IMR-90 (cell line): ENCODE results near the gene CXADR. TPM values are rescaled to one million over a fixed set of nuclear protein-coding genes. Genes with fewer than 3 reads are reported as not detected.
"Not testable (repeated sequence)": the region's sequence is repeated elsewhere in the genome, so short reads cannot be mapped to it uniquely, and the experiment has no call there.

ENCODE experiments used
- ATAC-seq: fragments of 200-7000 bp; cut with Tn5 transposase; 2 replicates; pipeline ENCODE4 v1.9.1; 2020; ENCODE audit warnings: low read depth, mild to moderate bottlenecking, moderate library complexity
- BruUV-seq: library from RNA; stranded (reverse); fragments of 400-500 nt; replicated peaks from 2 replicates; lab custom pipeline; 2021; lab: Mats Ljungman, UMichigan
- CTCF ChIA-PET: fragments of 300-600 bp; formaldehyde crosslinking; extraction: SDS; loops from one replicate; lab custom pipeline; 2021; ENCODE audit warnings: antibody characterized with exemption; lab: Yijun Ruan, JAX
- POLR2A ChIA-PET: fragments of 300-600 bp; sonication (Branson Sonifier 250); formaldehyde crosslinking; loops from one replicate; lab custom pipeline; 2022; ENCODE audit warnings: antibody characterized with exemption; ENCODE audit not compliant: unreplicated experiment; lab: Charles Lee
- DNase-seq: peaks from one replicate; pipeline ENCODE4 v3.0.0; 2013
- H2AFZ ChIP-seq: replicated peaks from 2 replicates; pipeline ENCODE3; 2013; ENCODE audit warnings: low read length, mild to moderate bottlenecking; ENCODE audit not compliant: poor library complexity
- H2AK5ac ChIP-seq: 2 replicates; pipeline ENCODE4 v1.6.1; 2013; ENCODE audit warnings: low read depth, low read length, inconsistent platforms
- H2AK9ac ChIP-seq: replicated peaks from 2 replicates; pipeline ENCODE3; 2013; ENCODE audit warnings: mild to moderate bottlenecking, low read depth, low read length, moderate library complexity; ENCODE audit not compliant: poor library complexity
- H2BK120ac ChIP-seq: 2 replicates; pipeline ENCODE4 v1.6.1; 2013; ENCODE audit warnings: low read depth, low read length, inconsistent platforms
- H2BK15ac ChIP-seq: 3 replicates; pipeline ENCODE4 v1.6.1; 2013; ENCODE audit warnings: low read depth, low read length, inconsistent platforms
- H2BK20ac ChIP-seq: 2 replicates; pipeline ENCODE4 v1.6.1; 2013; ENCODE audit warnings: low read depth, mild to moderate bottlenecking, inconsistent platforms, low read length, moderate library complexity
- H2BK5ac ChIP-seq: 2 replicates; pipeline ENCODE4 v1.6.1; 2013; ENCODE audit warnings: mild to moderate bottlenecking, low read depth, low read length, inconsistent platforms; ENCODE audit not compliant: poor library complexity, severe bottlenecking
- H3K14ac ChIP-seq: replicated peaks from 2 replicates; pipeline ENCODE4 v1.6.1; 2013; ENCODE audit warnings: low read depth, low read length, inconsistent platforms
- H3K18ac ChIP-seq: 2 replicates; pipeline ENCODE4 v1.6.1; 2013; ENCODE audit warnings: low read depth, low read length, control low read depth
- H3K23ac ChIP-seq: 2 replicates; pipeline ENCODE4 v1.6.1; 2013; ENCODE audit warnings: low read depth, low read length, inconsistent platforms
- H3K27ac ChIP-seq: 2 replicates; pipeline ENCODE4 v1.5.1; 2013; ENCODE audit warnings: mild to moderate bottlenecking, control low read depth, low read length; ENCODE audit not compliant: insufficient read depth
- H3K27me3 ChIP-seq: 2 replicates; pipeline ENCODE4 v1.6.1; 2013; ENCODE audit warnings: low read length; ENCODE audit not compliant: control insufficient read depth, insufficient read depth
- H3K36me3 ChIP-seq: 2 replicates; pipeline ENCODE4 v1.6.1; 2013; ENCODE audit warnings: low read length, mixed read lengths; ENCODE audit not compliant: control insufficient read depth, insufficient read depth
- H3K4ac ChIP-seq: 2 replicates; pipeline ENCODE4 v1.6.1; 2013; ENCODE audit warnings: low read depth, low read length, inconsistent platforms
- H3K4me1 ChIP-seq: 2 replicates; pipeline ENCODE4 v1.6.1; 2013; ENCODE audit warnings: low read length, mixed read lengths; ENCODE audit not compliant: control insufficient read depth, insufficient read depth
- H3K4me2 ChIP-seq: 2 replicates; pipeline ENCODE4 v1.6.1; 2013; ENCODE audit warnings: low read depth, mild to moderate bottlenecking, control low read depth, low read length, moderate library complexity
- H3K4me3 ChIP-seq: 2 replicates; pipeline ENCODE4 v1.5.1; 2013; ENCODE audit warnings: low read depth, mild to moderate bottlenecking, control low read depth, low read length, moderate library complexity; ENCODE audit not compliant: insufficient read depth
- H3K56ac ChIP-seq: 2 replicates; pipeline ENCODE4 v1.6.1; 2013; ENCODE audit warnings: low read length, inconsistent platforms; ENCODE audit not compliant: insufficient read depth; ENCODE audit errors: extremely low read depth
- H3K79me1 ChIP-seq, 2 experiments: 2 replicates each; pipeline ENCODE4 v1.6.1; 2013; ENCODE audit warnings: low read length in 2 of 2, inconsistent platforms in 1 of 2, low read depth in 1 of 2
- H3K9ac ChIP-seq: 2 replicates; pipeline ENCODE4 v1.6.1; 2013; ENCODE audit warnings: low read depth, low read length, control low read depth
- H3K9me1 ChIP-seq: 2 replicates; pipeline ENCODE4 v1.6.1; 2013; ENCODE audit warnings: low read length, inconsistent platforms; ENCODE audit not compliant: insufficient read depth
- H3K9me3 ChIP-seq: 2 replicates; pipeline ENCODE4 v1.6.1; 2013; ENCODE audit warnings: low read length; ENCODE audit not compliant: control insufficient read depth, insufficient read depth
- H4K20me1 ChIP-seq: 2 replicates; pipeline ENCODE4 v1.6.1; 2013; ENCODE audit warnings: low read length, inconsistent platforms; ENCODE audit not compliant: insufficient read depth
- H4K5ac ChIP-seq: 2 replicates; pipeline ENCODE4 v1.6.1; 2013; ENCODE audit warnings: mild to moderate bottlenecking, low read depth, low read length, control low read depth
- H4K8ac ChIP-seq, 2 experiments: 2 replicates each; pipeline ENCODE4 v1.6.1; 2013; ENCODE audit warnings: low read depth in 2 of 2, low read length in 2 of 2, control low read depth in 1 of 2, inconsistent platforms in 1 of 2
- H4K91ac ChIP-seq: 2 replicates; pipeline ENCODE4 v1.6.1; 2013; ENCODE audit warnings: low read depth, low read length, inconsistent platforms; ENCODE audit not compliant: insufficient read depth
- CEBPB ChIP-seq: IDR thresholded peaks from 2 replicates; pipeline ENCODE4 v1.6.1; 2012; ENCODE audit warnings: low read depth, low read length, improper control_type of control experiment
- NFE2L2 ChIP-seq: fragments of 150-350 bp; IDR thresholded peaks from 2 replicates; pipeline ENCODE4 v1.6.1; 2016; ENCODE audit warnings: low read depth, mild to moderate bottlenecking, low read length
- POLR2A ChIP-seq: IDR thresholded peaks from 2 replicates; pipeline ENCODE4 v1.6.1; 2012; ENCODE audit warnings: mild to moderate bottlenecking, low read depth, low read length
- RAD21 ChIP-seq: IDR thresholded peaks from 2 replicates; pipeline ENCODE4 v1.6.1; 2012; ENCODE audit warnings: low read length, improper control_type of control experiment
- RCOR1 ChIP-seq: IDR thresholded peaks from 2 replicates; pipeline ENCODE4 v1.6.1; 2012; ENCODE audit warnings: mild to moderate bottlenecking, low read length, improper control_type of control experiment; ENCODE audit not compliant: insufficient replicate concordance
- WGBS, 2 experiments: methylation state at CpG; one replicate each; pipeline versions ENCODE4 v1.1.5 to v1.1.7; 2013; ENCODE audit warnings: missing lambda C conversion rate in 2 of 2; ENCODE audit not compliant: insufficient read length in 1 of 2; ENCODE audit errors: extremely low coverage in 2 of 2; 5-methylcytosine and 5-hydroxymethylcytosine counted together
- dilution Hi-C: fragments of 300-500 bp; cut with HindIII; formaldehyde crosslinking; loops from one replicate; pipeline ENCODE4 v1.14.3; 2018; ENCODE audit warnings: low sequenced_read_pairs; ENCODE audit not compliant: unreplicated experiment
- in situ Hi-C: fragments of 300-500 bp; cut with MboI; formaldehyde crosslinking; loops from 3 replicates; pipeline ENCODE4 v1.14.3; 2019; ENCODE audit warnings: low sequenced_read_pairs, inconsistent platforms, mixed read lengths
- intact Hi-C: fragments of 100-400 bp; cut with micrococcal nuclease; formaldehyde crosslinking; loops from 2 replicates; pipeline ENCODE4 v1.10.0; 2022
- polyA plus RNA-seq, 3 experiments: library from polyadenylated mRNA; depleted of rRNA; stranded (reverse); fragments of >200 nt; gene quantifications; 2 replicates each; pipeline ENCODE4 v1.2.3, GENCODE V29; 2012; ENCODE audit warnings: low replicate concordance in 1 of 3
- total RNA-seq: library from RNA; depleted of rRNA; stranded (reverse); fragments of >200 nt; gene quantifications from 2 replicates; pipeline ENCODE4 v1.2.3, GENCODE V29; 2012

The CXADR gene
- total and polyA plus RNA-seq, 2 of the 4 experiments (the other 2 are of a cell fraction): 0.21 to 1.1 TPM

GRCh38 chr21:17523007-17523451, 10.2 kb downstream of the CXADR start:
- BruUV-seq: no TSS peak
- Histone ChIP-seq H3K9me3 (no peaks in the 10 kb centered on the region), H4K20me1 (no peaks in the 10 kb centered on the region), H3K18ac (no peak overlapping the region), H2BK20ac (no peak overlapping the region), H3K4me3 (no peak overlapping the region), H2BK15ac (no peak overlapping the region), H2AK9ac (no peak overlapping the region), H3K14ac (no peak overlapping the region), H3K23ac (no peak overlapping the region), H2BK120ac (no peak overlapping the region), H3K79me1 (no peaks in the 10 kb centered on the region), H3K4me1 (no peaks in the 10 kb centered on the region), H3K9me1 (no peaks in the 10 kb centered on the region), H2AK5ac (no peak overlapping the region), H3K56ac (no peak overlapping the region), H3K9ac (no peak overlapping the region), H4K8ac (no peak overlapping the region), H3K4ac (no peak overlapping the region), H2AFZ (no peak overlapping the region), H3K4me2 (no peak overlapping the region), H3K36me3 (no peaks in the 10 kb centered on the region), H3K27me3 (peaks cover 2% of the 10 kb centered on the region; the same call in 1 of the 2 replicates), H4K91ac (no peak overlapping the region), H4K5ac (no peak overlapping the region), H3K27ac (no peak overlapping the region), H2BK5ac (no peak overlapping the region)
- no CpG with 5 or more reads among the region's 2 CpGs for WGBS, 2 experiments
- ATAC-seq (no peak), DNase-seq (no peak)
- TF ChIP-seq NFE2L2 (no peak), POLR2A (no peak), RAD21 (no peak), RCOR1 (no peak), CEBPB (no peak)
- POLR2A ChIA-PET: no interaction called here
- dilution Hi-C loops (no loop called here), intact Hi-C loops (no loop called here), in situ Hi-C loops (no loop called here)
- CTCF ChIA-PET: no interaction called here

- H4K20me1 ChIP-seq, in situ Hi-C loops, H4K8ac ChIP-seq, H3K4me2 ChIP-seq, H3K18ac ChIP-seq, intact Hi-C loops, H3K56ac ChIP-seq, ATAC-seq, H3K4me3 ChIP-seq, BruUV-seq, H3K9ac ChIP-seq, H3K9me1 ChIP-seq, H3K9me3 ChIP-seq, dilution Hi-C loops, H2BK20ac ChIP-seq, H3K36me3 ChIP-seq, H3K27ac ChIP-seq, CTCF ChIA-PET, H3K14ac ChIP-seq, H2AK5ac ChIP-seq, H3K4me1 ChIP-seq, H3K23ac ChIP-seq, H2AK9ac ChIP-seq, H3K27me3 ChIP-seq, H4K5ac ChIP-seq, H2AFZ ChIP-seq, POLR2A ChIA-PET, H2BK120ac ChIP-seq, H2BK5ac ChIP-seq, DNase-seq, H4K91ac ChIP-seq, H3K79me1 ChIP-seq, H2BK15ac ChIP-seq, H3K4ac ChIP-seq: not testable (repeated sequence)
- WGBS, 2 experiments: 93% methylated on average over 3 of the region's 10 CpGs; no CpG with 5 or more reads in 1 of the 2 experiments
Measured at GRCh38 chr21:17523979-17524494, 11.2 kb downstream of the CXADR start.
